ENCODE results near the gene GTF2F2. TPM values are rescaled to one million over a fixed set of nuclear protein-coding genes. Genes with fewer than 3 reads are reported as not detected.

Gene GTF2F2
- total and polyA plus RNA-seq, 10 donors: 11.8 to 19.1 (median 16.4) TPM

GRCh38 chr13:45333251-45333976 lies 213.1 kb downstream of the GTF2F2 start:
- no peak overlapping the region for H3K4me3 ChIP-seq
- H3K27ac ChIP-seq: peak overlapping the region in 7 of 8 donors; percentile 35 to 84 (median 58)
- no peaks in the 10 kb centered on the region for H3K27me3 ChIP-seq (replicated peaks in 1 of 7)
- TF ChIP-seq POLR2AphosphoS5 (IDR thresholded peaks at IDR 0.05) (no peak), POLR2A (IDR thresholded peaks at IDR 0.05) (no peak)
- TF ChIP-seq, protein P1, sequence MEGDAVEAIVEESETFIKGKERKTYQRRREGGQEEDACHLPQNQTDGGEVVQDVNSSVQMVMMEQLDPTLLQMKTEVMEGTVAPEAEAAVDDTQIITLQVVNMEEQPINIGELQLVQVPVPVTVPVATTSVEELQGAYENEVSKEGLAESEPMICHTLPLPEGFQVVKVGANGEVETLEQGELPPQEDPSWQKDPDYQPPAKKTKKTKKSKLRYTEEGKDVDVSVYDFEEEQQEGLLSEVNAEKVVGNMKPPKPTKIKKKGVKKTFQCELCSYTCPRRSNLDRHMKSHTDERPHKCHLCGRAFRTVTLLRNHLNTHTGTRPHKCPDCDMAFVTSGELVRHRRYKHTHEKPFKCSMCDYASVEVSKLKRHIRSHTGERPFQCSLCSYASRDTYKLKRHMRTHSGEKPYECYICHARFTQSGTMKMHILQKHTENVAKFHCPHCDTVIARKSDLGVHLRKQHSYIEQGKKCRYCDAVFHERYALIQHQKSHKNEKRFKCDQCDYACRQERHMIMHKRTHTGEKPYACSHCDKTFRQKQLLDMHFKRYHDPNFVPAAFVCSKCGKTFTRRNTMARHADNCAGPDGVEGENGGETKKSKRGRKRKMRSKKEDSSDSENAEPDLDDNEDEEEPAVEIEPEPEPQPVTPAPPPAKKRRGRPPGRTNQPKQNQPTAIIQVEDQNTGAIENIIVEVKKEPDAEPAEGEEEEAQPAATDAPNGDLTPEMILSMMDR (IDR thresholded peaks at IDR 0.05 in 8 of 11, conservative IDR thresholded peaks at IDR 0.05 in 3 of 11): no peak
- intact Hi-C loops (cut with DNase I; ENCODE audit: low total_unique reads): no loop called here
- no peak for DNase-seq
- peaks cover 50 to 100% (median 87%) of the 10 kb centered on the region in 6 donors for H3K4me1 ChIP-seq
- H3K36me3 ChIP-seq: peaks cover 2 to 47% (median 31%) of the 10 kb centered on the region in 6 donors
- WGBS, 5 donors: 44 to 60% (median 53%) methylated on average over 3 of the region's 3 CpGs
- no peaks in the 10 kb centered on the region for H3K9me3 ChIP-seq

Small RNA genes within 50 kb of the gene (small RNA-seq; reads per million reads assigned to genes)
- 0 reads per million in 4 donors for gene AL138693.1
- 0 reads per million in 4 donors for gene AL138963.2

Other genes with a start within 250 kb of the GTF2F2 start
- 1 to 10 TPM; 3.0 to 4.9 (median 3.8) TPM for gene NUFIP1, start 131.0 kb upstream of the GTF2F2 start, total RNA-seq
- 1 to 10 TPM; 2.1 to 3.1 (median 2.8) TPM for gene NUFIP1, start 131.0 kb upstream of the GTF2F2 start, polyA plus RNA-seq
- gene GPALPP1, start 131.0 kb upstream of the GTF2F2 start, total RNA-seq: 10 to 100 TPM; 21.2 to 33.4 (median 28.8) TPM
- gene GPALPP1, start 131.0 kb upstream of the GTF2F2 start, polyA plus RNA-seq: 10 to 100 TPM in 1 of 3 donors, 1 to 10 TPM in 2; 9.6 to 14.0 (median 9.8) TPM
- not detected for gene KCTD4, start 80.5 kb downstream of the GTF2F2 start, total RNA-seq
- gene KCTD4, start 80.5 kb downstream of the GTF2F2 start, polyA plus RNA-seq: under 1 TPM in 1 of 3 donors, not detected in 2; 0.10 TPM
- 1,000 to 10,000 TPM; 2,558 to 4,574 (median 2,990) TPM for gene TPT1, start 220.7 kb downstream of the GTF2F2 start, total RNA-seq
- gene TPT1, start 220.7 kb downstream of the GTF2F2 start, polyA plus RNA-seq: over 10,000 TPM in 2 of 3 donors, 1,000 to 10,000 TPM in 1; 9,869 to 10,629 (median 10,206) TPM

All from spleen (tissue), 11 donors.